LNCaP clone FGC (cell line): ENCODE data around the gene VIT.
A peak's percentile ranks its signal among the peaks of the same experiment; 100 is the strongest.

Source experiments
- DNase-seq: peaks from one replicate; pipeline ENCODE4 v3.0.0-alpha.2; 2011; ENCODE audit warnings: low read depth
- H3K4me3 ChIP-seq: 2 replicates; pipeline ENCODE4 v1.5.1; 2011; ENCODE audit warnings: mild to moderate bottlenecking, low read depth, low read length, control low read depth
- CTCF ChIP-seq: IDR thresholded peaks from 2 replicates; pipeline ENCODE4 v1.5.1; 2012; ENCODE audit warnings: mild to moderate bottlenecking; ENCODE audit not compliant: control insufficient read depth, insufficient read depth; ENCODE audit errors: extremely low read depth

Gene VIT

DNA sequence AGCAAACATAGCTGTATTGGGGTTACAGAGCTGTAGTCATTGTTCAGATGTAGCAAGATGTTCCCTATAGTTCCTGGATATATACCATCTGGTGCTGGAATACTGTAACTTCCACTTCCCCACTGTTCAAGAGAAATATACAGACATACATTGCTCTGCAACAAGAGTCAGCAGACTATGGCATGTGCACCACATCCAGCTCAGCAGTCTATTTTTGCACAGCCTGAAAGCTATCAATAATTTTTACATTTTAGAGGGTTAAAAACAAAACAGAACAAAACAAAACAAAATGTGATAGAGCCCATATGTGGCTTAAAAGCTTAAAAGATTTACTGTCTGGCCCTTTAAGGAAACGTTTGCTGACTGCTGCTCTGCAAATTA lies 31.8 kb upstream of the VIT start:
- DNase-seq: no peak
- TF ChIP-seq CTCF: no peak
- no peak overlapping the region for H3K4me3 ChIP-seq

DNA sequence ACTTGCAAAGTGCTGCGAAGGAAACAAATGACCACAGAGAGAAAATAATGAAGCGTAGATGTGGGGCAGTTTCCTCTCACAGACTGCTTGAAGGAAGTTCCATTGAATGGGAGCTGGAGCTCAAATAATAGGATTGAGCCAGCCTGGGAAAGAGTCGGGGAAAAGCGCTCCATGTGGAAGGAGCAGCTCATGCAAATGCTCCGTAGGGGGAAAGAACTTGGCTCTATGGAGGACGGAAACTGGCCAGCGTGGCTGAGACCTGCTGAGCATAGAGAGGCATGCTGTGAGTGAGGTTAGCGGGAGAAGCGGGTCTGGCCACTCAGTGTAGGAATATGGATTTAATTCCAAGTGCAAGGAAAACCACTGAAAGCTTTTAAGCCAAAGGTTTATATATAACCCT lies 28.6 kb upstream of the VIT start:
- no peak overlapping the region for H3K4me3 ChIP-seq
- no peak for DNase-seq
- no peak for TF ChIP-seq CTCF

DNA sequence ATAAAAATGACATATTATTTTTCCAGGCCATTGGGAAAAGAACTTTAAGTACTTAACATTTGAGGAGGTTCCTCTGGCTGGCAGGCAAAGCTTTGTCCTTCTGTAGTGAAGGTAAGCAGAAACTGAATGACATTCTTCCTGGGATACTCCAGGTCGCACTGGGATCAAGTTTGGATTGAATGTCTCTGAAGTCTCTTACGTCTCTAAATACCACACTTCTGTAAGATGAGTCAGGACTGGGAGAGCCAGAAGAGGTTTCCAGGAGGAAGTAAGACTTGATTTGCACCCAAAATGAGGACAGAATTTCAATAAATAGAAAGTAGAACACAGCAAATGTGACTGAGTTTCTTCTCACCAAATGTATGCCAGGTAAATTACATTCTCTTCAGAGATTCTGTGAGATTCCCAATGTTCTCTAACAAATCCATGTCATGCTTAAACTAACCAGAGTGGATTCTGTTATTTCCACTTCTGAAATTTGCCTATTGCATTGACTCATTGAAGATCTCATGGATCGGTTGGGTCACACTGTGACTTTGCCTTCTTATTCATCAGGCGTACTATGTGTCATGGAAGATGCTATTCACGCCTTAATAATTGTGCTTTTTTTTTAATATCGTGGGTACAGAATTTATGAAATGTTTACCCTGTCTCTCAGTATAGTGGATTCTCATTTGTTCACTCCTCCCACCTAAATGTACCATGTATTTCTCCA lies 25.5 kb upstream of the VIT start:
- no peak for TF ChIP-seq CTCF
- no peak overlapping the region for H3K4me3 ChIP-seq
- DNase-seq: no peak

GRCh38 chr2:36671731-36672130 lies 24.8 kb upstream of the VIT start:
- no peak for DNase-seq
- no peak overlapping the region for H3K4me3 ChIP-seq

GRCh38 chr2:36672199-36672598 lies 24.3 kb upstream of the VIT start:
- TF ChIP-seq CTCF: peak; percentile 50
- DNase-seq: peak; percentile 3
- H3K4me3 ChIP-seq: no peak overlapping the region

More at GRCh38 chr2:36671731-36672130, 24.8 kb upstream of the VIT start:
- TF ChIP-seq CTCF: no peak

DNA sequence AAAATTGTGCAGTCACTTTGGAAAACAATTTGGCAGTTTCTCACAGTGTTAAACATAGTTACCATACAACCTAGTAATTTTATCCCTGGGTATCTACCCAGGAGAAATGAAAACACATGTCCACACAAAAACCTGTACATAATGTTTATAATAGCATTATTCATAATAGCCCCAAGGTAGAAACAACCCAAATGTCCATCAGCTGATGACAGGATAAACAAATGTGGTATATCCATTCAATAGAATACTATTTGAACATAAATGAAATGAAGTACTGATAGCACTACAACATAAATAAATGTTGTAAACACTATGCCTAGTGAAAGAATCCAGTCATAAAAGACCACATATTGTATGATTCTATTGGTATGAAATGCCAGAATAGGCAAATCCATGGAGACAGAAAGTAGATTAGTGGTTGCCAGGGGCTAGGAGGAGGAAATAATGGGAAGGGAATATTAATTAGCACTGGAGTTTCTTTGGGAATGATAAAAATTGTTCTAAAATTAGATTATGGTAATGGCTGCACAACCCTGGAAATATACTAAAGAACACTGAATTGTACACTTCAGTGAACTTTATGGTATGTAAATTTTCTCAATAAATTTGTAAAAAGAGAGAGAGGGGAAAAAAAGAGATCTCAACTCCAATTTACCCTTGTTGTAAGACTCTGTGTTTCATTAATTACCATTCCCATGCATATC lies 20.8 kb upstream of the VIT start:
- DNase-seq: no peak
- no peak overlapping the region for H3K4me3 ChIP-seq
- TF ChIP-seq CTCF: no peak
